HG03378 (cell line): ENCODE data around the gene ENDOD1.

ENCODE experiments used
- ATAC-seq: cut with Tn5 transposase; IDR thresholded peaks from one replicate; pipeline ENCODE4 v1.9.1; 2021; ENCODE audit warnings: mild to moderate bottlenecking, moderate library complexity; ENCODE audit not compliant: unreplicated experiment

The ENDOD1 gene

GRCh38 chr11:95138448-95138847, 48.8 kb downstream of the ENDOD1 start:
- peak; percentile 80 for ATAC-seq

GRCh38 chr11:95140397-95141033, 50.9 kb downstream of the ENDOD1 start:
- ATAC-seq: no peak

DNA sequence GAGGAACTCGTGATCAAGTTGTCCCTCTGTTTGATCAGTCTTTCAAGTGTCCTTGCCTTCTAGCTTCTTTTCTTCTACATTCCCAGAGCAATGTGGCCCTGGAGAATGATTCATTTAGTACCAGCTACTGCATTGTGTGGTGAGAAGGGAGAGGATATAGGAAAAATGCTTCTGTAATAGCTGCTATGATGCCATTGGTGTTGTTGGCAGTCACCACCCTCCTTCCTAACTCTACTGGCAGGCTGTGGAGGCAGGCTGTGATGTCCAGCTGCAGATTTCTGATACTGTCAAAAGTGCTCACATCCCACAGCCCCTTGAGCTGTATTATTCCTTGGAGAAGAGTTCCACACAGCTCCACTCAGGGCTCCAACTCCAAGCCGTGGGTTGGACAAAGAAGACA, 52.8 kb downstream of the ENDOD1 start:
- no peak for ATAC-seq

- no peak for ATAC-seq
Measured at GRCh38 chr11:95143106-95143681, 53.5 kb downstream of the ENDOD1 start.

- ATAC-seq: no peak
Measured at GRCh38 chr11:95144313-95145235, 54.9 kb downstream of the ENDOD1 start.

GRCh38 chr11:95145430-95146060, 55.9 kb downstream of the ENDOD1 start:
- no peak for ATAC-seq

GRCh38 chr11:95147364-95147905, 57.8 kb downstream of the ENDOD1 start:
- ATAC-seq: no peak

DNA sequence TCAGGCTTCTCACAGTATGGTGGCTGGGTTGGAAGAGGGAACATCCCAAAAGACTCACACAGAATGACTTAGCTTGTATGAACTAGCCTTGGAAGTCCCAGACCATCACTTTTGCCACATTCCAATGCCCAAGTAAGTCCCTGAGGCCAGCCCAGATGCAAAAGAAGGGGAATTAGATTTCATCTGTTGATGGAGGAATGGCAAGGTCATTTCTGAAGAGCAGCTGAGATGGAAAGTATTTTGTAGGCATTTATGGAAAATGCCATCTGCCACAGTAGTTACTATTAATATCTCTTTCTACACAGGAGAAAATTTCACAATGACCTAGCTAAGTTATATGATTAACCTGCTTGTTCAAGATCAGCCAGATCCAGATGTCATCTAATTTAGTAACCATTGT, 58.8 kb downstream of the ENDOD1 start:
- no peak for ATAC-seq

DNA sequence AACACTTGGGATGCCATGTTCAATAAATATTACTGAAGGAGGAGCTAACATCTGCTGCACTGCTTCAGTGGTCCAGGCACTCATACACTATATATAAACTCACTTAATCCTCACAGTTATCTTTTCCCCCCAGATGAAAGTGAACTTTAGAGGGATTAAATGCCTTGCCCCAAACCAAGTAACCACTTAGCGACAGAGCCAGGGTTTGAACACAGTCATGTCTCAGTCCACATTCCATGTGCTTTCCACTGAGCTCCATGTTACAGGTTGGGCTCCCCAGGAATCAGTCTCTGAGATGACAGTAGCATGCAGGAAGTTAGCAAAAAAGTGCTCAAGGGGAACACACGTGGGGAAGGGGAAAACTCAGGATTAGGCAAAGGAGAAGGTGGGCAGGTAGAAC, 59.3 kb downstream of the ENDOD1 start:
- ATAC-seq: no peak

DNA sequence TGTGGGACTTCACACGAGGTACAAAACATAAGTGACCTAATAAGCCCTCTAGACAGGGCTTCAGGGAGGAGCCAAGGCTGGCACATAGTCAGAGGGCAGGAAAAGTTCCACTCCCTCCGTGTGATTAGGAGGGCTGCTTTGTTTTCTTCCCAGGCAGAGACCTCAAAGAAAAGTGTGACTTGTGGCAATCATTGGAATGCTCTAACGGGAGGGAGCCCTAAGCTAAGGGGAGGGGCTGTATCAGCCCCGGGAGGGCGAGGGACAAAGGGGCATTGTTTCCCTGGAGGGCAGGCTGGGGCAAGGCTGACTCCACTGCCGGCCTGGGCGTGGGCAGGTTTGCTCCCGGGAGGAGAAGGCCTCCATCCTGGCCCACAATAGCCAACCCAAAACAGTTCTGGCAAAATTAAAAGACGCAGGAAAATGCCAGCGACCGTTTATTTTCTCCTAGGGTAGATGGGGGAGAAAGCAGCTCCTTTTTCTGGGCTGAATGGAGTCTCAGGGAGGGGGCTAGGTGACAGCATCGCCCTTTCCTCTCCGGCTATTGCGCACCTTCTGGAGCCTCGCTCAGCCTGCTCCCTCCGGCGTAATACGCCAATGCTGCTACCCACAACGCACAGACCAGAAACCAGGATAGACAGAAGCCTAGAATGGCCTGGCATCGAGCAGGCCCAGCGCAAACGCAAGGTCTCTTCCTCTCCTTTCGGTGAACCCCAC, 60.2 kb downstream of the ENDOD1 start:
- no peak for ATAC-seq

DNA sequence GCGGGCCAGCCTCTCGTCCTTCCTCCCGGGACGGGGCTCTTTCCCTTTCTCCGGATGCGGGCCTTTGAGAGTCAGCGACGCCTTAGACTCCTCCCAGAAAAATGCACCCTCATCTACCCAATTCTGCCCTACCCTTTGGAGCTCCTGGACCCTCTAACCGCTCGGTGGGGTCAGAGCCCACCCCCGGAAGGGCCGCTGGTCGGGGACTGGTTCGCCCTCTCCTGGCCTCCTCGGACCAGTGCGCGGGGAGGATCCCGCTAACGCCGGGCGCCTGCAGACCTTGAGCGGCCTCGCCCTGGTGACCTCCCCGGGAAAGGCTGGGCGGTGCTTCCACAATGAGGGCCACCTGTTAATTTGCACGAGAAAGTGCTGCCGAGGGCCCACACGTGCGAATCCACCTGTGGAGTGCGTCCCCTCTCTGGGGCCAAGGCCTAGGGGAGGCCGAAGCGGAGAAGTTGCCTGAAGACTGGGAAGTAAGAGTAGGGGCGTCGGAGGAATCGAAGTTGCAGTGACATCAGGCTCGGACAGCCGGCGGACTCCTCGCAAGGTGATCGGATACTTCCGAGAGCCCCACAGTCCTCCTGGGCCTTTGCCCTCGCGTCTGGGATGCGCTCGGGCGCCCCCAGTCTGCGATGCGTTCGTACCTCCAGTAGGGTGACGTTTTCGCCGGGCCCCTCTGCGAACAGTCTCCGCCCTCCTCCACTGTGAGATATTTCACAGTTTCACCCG, 61.5 kb downstream of the ENDOD1 start:
- peak; percentile 79 for ATAC-seq

DNA sequence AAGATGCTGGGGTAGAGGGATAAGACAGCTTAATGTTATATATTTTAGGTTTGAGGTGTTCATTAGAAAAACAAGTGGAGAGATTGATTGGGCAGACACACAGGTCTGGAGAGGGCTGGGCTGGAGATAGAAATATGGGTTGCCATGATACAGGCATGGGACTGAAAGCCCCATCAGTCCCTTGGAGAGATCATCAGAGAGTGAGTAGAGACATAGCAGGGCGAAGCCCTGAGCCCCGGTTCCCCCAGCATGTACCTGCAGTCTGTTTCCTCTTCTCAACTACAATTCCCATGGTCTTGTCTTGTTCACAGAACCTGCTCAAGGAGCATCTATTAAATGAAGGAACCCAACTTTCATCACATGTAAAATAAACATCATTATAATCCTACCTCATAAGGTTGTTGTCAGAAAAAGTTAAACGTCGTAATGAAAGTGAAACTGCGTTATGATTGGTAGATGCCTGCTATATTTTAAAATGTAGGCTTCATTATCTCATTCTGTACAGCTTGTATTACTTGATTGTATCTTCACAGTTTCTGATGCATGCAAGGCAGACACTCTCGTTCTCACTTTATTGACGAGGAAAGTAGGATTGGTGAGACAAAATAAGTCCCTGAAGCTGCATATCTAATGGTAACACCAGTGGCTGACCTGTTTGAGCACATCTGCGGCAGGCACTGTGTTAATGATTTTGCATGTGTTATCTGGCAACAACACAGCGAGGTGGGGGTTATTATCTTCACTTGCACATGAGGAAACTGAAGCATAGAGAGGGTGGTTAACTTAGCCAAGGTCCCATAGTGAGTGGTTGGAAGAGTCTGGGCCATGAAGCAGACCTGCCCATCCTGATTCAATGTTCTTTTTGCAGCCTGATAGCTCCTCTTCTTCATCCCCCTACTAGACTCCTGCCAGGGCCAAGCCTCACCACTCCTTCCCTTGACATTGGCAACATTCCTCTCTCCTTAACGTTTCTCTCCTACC, 63.5 kb downstream of the ENDOD1 start:
- ATAC-seq: no peak

GRCh38 chr11:95153857-95154246, 64.2 kb downstream of the ENDOD1 start:
- ATAC-seq: no peak

GRCh38 chr11:95154514-95154913, 64.9 kb downstream of the ENDOD1 start:
- no peak for ATAC-seq

DNA sequence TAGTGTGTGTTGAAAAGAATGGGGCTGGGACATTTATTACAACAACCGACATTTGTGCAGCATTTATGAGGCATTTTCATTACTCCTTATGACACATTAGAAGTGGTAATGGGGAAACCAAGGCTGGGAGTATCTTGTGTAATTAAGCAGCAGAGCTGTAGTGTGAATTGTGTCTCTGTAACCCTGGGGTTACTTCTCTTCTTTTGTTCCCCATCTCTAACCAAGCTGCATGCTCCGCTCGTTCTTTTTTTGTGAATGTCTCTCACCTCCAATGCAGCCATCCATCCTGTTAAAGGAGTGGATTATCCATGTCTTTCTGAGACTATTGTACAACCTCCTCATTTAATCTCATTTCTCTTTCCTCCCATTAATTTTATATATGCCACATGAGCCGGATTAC, 65.7 kb downstream of the ENDOD1 start:
- no peak for ATAC-seq

GRCh38 chr11:95156133-95156721, 66.6 kb downstream of the ENDOD1 start:
- no peak for ATAC-seq

- no peak for ATAC-seq
Measured at GRCh38 chr11:95156916-95157541, 67.4 kb downstream of the ENDOD1 start.

GRCh38 chr11:95157824-95158223, 68.2 kb downstream of the ENDOD1 start:
- no peak for ATAC-seq
